SK-N-SH treated with all-trans-retinoic acid at 6 μM for 48 hours (cell line): Measurements from ENCODE around the gene SHANK3.

Source experiments
- ATAC-seq: fragments of 200-7000 bp; cut with Tn5 transposase; 3 replicates; pipeline ENCODE4 v1.9.1; 2020; ENCODE audit warnings: mild to moderate bottlenecking, moderate library complexity
- ARNTL ChIP-seq: fragments of 450-650 bp; formaldehyde crosslinking; IDR thresholded peaks from 2 replicates; pipeline ENCODE4 v1.5.0; 2020; ENCODE audit warnings: low read depth, mild to moderate bottlenecking, moderate library complexity, borderline replicate concordance
- BACH2 ChIP-seq: fragments of 250-450 bp; sonication (Bioruptor Pico); IDR thresholded peaks from 2 replicates; pipeline ENCODE4 v1.9.0; 2021; ENCODE audit warnings: mild to moderate bottlenecking, borderline replicate concordance
- CREB5 ChIP-seq: fragments of 250-450 bp; sonication (Bioruptor Pico); IDR thresholded peaks from 2 replicates; pipeline ENCODE4 v1.5.1; 2020; ENCODE audit warnings: low read depth, mild to moderate bottlenecking, moderate library complexity
- CSRNP3 ChIP-seq: fragments of 250-450 bp; sonication (Bioruptor Pico); IDR thresholded peaks from 2 replicates; pipeline ENCODE4 v1.5.1; 2021; ENCODE audit warnings: mild to moderate bottlenecking, moderate library complexity
- ESRRG ChIP-seq: fragments of 250-450 bp; sonication (Bioruptor Pico); IDR thresholded peaks from 2 replicates; pipeline ENCODE4 v1.6.1; 2021; ENCODE audit warnings: mild to moderate bottlenecking
- ISL1 ChIP-seq: fragments of 250-450 bp; sonication (Bioruptor Pico); IDR thresholded peaks from 2 replicates; pipeline ENCODE4 v2.1.2; 2022; ENCODE audit warnings: mild to moderate bottlenecking, moderate library complexity
- OSR1 ChIP-seq: fragments of 250-450 bp; sonication (Bioruptor Pico); IDR thresholded peaks from 2 replicates; pipeline ENCODE4 v1.8.0; 2022; ENCODE audit warnings: moderate library complexity, mild to moderate bottlenecking, inconsistent platforms
- PATZ1 ChIP-seq: fragments of 250-450 bp; sonication (Bioruptor Pico); IDR thresholded peaks from 2 replicates; pipeline ENCODE4 v1.8.0; 2020; ENCODE audit warnings: mild to moderate bottlenecking, moderate library complexity, borderline replicate concordance
- POU6F1 ChIP-seq: fragments of 250-450 bp; sonication (Bioruptor Pico); IDR thresholded peaks from 2 replicates; pipeline ENCODE4 v1.8.0; 2021; ENCODE audit warnings: low read depth, mild to moderate bottlenecking, moderate library complexity, borderline replicate concordance
- PPARA ChIP-seq: fragments of 250-450 bp; sonication (Bioruptor Pico); IDR thresholded peaks from 2 replicates; pipeline ENCODE4 v1.5.0; 2020; ENCODE audit warnings: mild to moderate bottlenecking, borderline replicate concordance
- RARB ChIP-seq: fragments of 250-450 bp; sonication (Bioruptor Pico); IDR thresholded peaks from 2 replicates; pipeline ENCODE4 v1.8.0; 2021; ENCODE audit warnings: mild to moderate bottlenecking, moderate library complexity
- SNAI2 ChIP-seq: fragments of 250-450 bp; sonication (Bioruptor Pico); IDR thresholded peaks from 2 replicates; pipeline ENCODE4 v1.5.0; 2020; ENCODE audit warnings: mild to moderate bottlenecking, moderate library complexity
- TCF4 ChIP-seq: fragments of 250-450 bp; sonication (Bioruptor Pico); IDR thresholded peaks from 2 replicates; pipeline ENCODE4 v1.8.0; 2021; ENCODE audit warnings: mild to moderate bottlenecking, moderate library complexity, borderline replicate concordance
- TOX ChIP-seq: fragments of 250-450 bp; sonication (Bioruptor Pico); IDR thresholded peaks from 2 replicates; pipeline ENCODE4 v1.8.0; 2021; ENCODE audit warnings: mild to moderate bottlenecking, moderate library complexity, borderline replicate concordance
- TSHZ2 ChIP-seq: fragments of 250-450 bp; sonication (Bioruptor Pico); IDR thresholded peaks from 2 replicates; pipeline ENCODE4 v1.5.0; 2020; ENCODE audit warnings: mild to moderate bottlenecking, moderate library complexity
- ZC3H10 ChIP-seq: fragments of 250-450 bp; sonication (Bioruptor Pico); IDR thresholded peaks from 2 replicates; pipeline ENCODE4 v1.5.1; 2021; ENCODE audit warnings: mild to moderate bottlenecking, moderate library complexity
- ZFP3 ChIP-seq: fragments of 250-450 bp; sonication (Bioruptor Pico); IDR thresholded peaks from 2 replicates; pipeline ENCODE4 v1.5.0; 2020; ENCODE audit warnings: mild to moderate bottlenecking, moderate library complexity
- ZFP30 ChIP-seq: fragments of 450-650 bp; formaldehyde crosslinking; IDR thresholded peaks from 2 replicates; pipeline ENCODE4 v1.5.0; 2022; ENCODE audit warnings: mild to moderate bottlenecking, moderate library complexity
- ZNF565 ChIP-seq: fragments of 450-650 bp; formaldehyde crosslinking; conservative IDR thresholded peaks from 2 replicates; pipeline ENCODE4 v1.5.0; 2020; ENCODE audit warnings: low read depth, mild to moderate bottlenecking, moderate library complexity
- ZNF8 ChIP-seq: fragments of 450-650 bp; formaldehyde crosslinking; IDR thresholded peaks from 2 replicates; pipeline ENCODE4 v1.5.0; 2020; ENCODE audit warnings: mild to moderate bottlenecking, moderate library complexity

SHANK3 gene

GRCh38 chr22:50678218-50678650 lies 5.6 kb downstream of the SHANK3 start:
- TF ChIP-seq ESRRG (CRISPR knock-in tag) (no peak), ISL1 (CRISPR knock-in tag) (no peak), CREB5 (CRISPR knock-in tag) (no peak), BACH2 (CRISPR knock-in tag) (no peak), TOX (CRISPR knock-in tag) (no peak), PATZ1 (CRISPR knock-in tag) (no peak), ARNTL (CRISPR knock-in tag) (no peak), RARB (no peak), POU6F1 (CRISPR knock-in tag) (no peak), TCF4 (no peak), SNAI2 (CRISPR knock-in tag) (no peak), ZC3H10 (CRISPR knock-in tag) (no peak), ZFP3 (CRISPR knock-in tag) (no peak), TSHZ2 (CRISPR knock-in tag) (no peak)
- ATAC-seq, result no peak

- no peak for TF ChIP-seq ZNF8 (CRISPR knock-in tag)
- TF ChIP-seq OSR1, result no peak
- no peak for TF ChIP-seq CSRNP3
- TF ChIP-seq PPARA (CRISPR knock-in tag), result no peak
- no peak for TF ChIP-seq ZC3H10 (CRISPR knock-in tag)
- TF ChIP-seq ISL1 (CRISPR knock-in tag), result no peak
- TF ChIP-seq POU6F1 (CRISPR knock-in tag), result no peak
- no peak for TF ChIP-seq BACH2 (CRISPR knock-in tag)
- TF ChIP-seq ZNF565 (CRISPR knock-in tag), result no peak
- TF ChIP-seq ESRRG (CRISPR knock-in tag), result no peak
- TF ChIP-seq TCF4, result no peak
- TF ChIP-seq ZFP30 (CRISPR knock-in tag), result no peak
- TF ChIP-seq CREB5 (CRISPR knock-in tag), result no peak
- no peak for ATAC-seq
Measured at GRCh38 chr22:50678651-50679521, 6.3 kb downstream of the SHANK3 start.
